GM12878 (cell line): ENCODE measurements around the gene P3H2.

Source experiments
- EP300 ChIP-seq, 2 experiments: fragments of 150-350 bp in 1 of 2; IDR thresholded peaks; 2 replicates each; pipeline ENCODE4 v1.6.1; 2011 to 2012; ENCODE audit warnings: low read depth in 2 of 2, low read length in 2 of 2, borderline replicate concordance in 1 of 2, improper control_type of control experiment in 1 of 2, inconsistent platforms in 1 of 2; ENCODE audit not compliant: control insufficient read depth in 1 of 2
- FOS ChIP-seq: IDR thresholded peaks from 3 replicates; pipeline ENCODE4 v1.6.1; 2011; ENCODE audit warnings: borderline replicate concordance; ENCODE audit not compliant: insufficient read length; ENCODE audit errors: extremely low read depth
- FOXM1 ChIP-seq: IDR thresholded peaks from 2 replicates; pipeline ENCODE4 v1.6.1; 2012; ENCODE audit warnings: low read depth, mild to moderate bottlenecking, inconsistent platforms, low read length, moderate library complexity
- RCOR1 ChIP-seq: conservative IDR thresholded peaks from 2 replicates; pipeline ENCODE4 v1.6.1; 2012; ENCODE audit warnings: low read depth, low read length, improper control_type of control experiment
- ZNF24 ChIP-seq: fragments of 450-650 bp; IDR thresholded peaks from 2 replicates; pipeline ENCODE4 v1.6.1; 2017; ENCODE audit warnings: antibody characterized with exemption, mild to moderate bottlenecking
- TF ChIP-seq, protein P1 (sequence below): fragments of 450-650 bp; IDR thresholded peaks from 2 replicates; pipeline ENCODE4 v1.6.1; 2017; ENCODE audit warnings: mild to moderate bottlenecking

DNA sequence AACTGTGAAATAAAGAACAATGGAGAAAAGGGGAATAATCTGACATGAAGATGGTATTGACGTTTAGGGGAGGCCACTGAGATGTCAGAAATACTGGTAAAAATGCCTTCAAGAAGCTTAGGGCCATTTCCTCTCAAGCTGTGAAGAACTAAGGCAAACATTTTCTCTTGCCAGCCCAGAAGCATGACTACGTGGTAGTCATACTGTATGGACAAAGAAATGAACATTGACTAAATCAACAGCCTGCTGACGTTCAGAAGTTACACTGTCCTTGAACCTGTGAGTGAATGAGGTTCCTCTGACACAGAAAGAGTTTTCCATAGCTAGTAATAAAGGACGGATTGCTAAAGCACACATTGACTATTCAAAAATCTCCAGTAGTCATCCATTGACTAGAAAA, 121.0 kb downstream of the P3H2 start:
- TF ChIP-seq ZNF24 (no peak), FOXM1 (no peak), EP300 (IDR thresholded peaks at IDR 0.05; ENCODE audit: borderline replicate concordance in 1 of 2, control insufficient read depth in 1 of 2, low read depth in 2 of 2, low read length in 2 of 2) (no peak), FOS (no peak), RCOR1 (no peak)
- TF ChIP-seq, protein P1, sequence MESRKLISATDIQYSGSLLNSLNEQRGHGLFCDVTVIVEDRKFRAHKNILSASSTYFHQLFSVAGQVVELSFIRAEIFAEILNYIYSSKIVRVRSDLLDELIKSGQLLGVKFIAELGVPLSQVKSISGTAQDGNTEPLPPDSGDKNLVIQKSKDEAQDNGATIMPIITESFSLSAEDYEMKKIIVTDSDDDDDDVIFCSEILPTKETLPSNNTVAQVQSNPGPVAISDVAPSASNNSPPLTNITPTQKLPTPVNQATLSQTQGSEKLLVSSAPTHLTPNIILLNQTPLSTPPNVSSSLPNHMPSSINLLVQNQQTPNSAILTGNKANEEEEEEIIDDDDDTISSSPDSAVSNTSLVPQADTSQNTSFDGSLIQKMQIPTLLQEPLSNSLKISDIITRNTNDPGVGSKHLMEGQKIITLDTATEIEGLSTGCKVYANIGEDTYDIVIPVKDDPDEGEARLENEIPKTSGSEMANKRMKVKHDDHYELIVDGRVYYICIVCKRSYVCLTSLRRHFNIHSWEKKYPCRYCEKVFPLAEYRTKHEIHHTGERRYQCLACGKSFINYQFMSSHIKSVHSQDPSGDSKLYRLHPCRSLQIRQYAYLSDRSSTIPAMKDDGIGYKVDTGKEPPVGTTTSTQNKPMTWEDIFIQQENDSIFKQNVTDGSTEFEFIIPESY, result no peak
